Right kidney (tissue), 1 donor: ENCODE results near the gene THSD4.

Source experiments
- DNase-seq: peaks from one replicate; pipeline ENCODE4 v3.0.0-alpha.2; 2016

The THSD4 gene

DNA sequence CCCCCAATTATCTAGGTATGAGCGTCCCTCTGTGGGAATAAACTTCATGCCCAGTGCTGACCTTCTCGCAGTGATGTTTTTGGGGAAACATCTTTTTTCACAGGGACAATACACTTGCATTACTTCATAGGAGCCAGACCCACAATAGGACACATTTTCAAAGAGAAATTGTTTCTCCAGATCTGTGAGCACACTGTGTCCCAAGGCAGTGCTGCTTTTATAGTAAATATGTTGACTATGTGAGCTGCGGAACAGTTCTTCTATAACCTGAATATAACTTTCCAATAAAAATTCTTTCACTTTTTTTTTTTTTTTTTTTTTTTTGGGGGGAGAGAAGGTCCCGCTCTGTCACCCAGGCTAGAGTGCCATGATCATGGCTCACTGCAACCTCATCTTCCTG is 17.4 kb upstream of the THSD4 start:
- no peak for DNase-seq

DNA sequence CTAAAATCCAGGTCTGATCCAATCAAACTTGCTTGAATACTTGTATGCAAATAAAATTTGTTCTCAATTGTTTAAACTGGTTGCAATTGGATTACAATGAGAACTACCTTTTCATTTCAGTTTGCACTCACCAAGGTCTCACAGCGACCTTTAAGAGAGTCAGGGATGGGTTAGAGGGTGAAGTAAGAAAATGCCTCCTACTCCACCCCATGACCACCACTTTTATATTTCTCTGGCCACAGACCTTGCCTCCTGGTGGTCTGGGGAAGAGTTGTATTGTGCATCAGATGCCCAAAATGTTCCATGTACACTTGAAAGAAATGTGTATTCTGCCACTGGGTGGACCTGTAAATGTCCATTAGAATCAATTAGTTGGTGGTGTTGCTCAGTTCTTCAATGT is 16.4 kb upstream of the THSD4 start:
- no peak for DNase-seq

DNA sequence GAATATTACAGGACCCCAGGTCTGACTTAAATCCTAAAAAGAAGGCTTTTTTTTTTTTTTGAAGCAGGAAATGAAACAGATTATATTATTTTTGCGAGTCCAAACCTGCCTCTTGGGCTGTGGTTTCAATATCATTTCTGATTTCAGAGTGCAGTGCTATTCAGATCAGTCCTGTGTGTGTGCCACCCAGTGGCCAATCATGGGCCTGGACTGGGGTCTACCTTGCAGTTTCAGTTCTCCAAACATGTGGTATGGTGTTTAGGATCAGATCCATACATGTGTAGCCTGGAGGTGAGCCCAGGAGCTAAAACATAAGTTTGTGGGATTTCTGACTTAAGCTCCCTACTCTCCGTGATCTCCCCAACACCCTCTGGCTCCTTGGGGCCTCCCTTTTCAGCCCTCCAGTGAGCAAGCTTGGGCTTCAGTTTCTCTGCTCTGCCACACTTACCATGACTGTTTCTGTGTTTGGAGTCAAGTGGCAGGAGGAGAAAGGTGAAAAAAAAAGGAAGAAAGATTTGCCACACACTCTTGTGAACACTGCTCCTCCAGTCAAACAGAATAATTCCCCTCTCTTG is 12.1 kb upstream of the THSD4 start:
- DNase-seq, result no peak

- no peak for DNase-seq
These were observed 10.6 kb upstream of the THSD4 start for GRCh38 chr15:71104636-71105035.

DNA sequence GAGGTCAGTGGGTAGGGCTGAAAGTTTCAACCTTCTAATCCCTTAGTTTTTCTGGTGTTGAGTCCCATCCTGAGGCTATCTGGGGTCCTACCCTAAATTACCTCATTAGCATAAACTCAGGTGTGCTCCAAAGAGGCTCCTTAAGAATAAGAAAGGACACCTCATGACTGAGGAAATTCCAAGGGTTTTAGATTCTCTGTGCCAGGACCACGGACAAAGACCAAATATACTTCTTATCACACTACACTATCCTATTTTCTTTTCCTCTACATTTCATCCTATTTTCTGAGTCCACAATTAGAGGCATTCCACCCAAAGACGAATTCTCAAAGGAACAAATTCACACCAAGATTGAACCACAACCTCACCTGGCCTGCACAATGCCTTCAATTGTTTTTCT is 9.8 kb upstream of the THSD4 start:
- no peak for DNase-seq

DNA sequence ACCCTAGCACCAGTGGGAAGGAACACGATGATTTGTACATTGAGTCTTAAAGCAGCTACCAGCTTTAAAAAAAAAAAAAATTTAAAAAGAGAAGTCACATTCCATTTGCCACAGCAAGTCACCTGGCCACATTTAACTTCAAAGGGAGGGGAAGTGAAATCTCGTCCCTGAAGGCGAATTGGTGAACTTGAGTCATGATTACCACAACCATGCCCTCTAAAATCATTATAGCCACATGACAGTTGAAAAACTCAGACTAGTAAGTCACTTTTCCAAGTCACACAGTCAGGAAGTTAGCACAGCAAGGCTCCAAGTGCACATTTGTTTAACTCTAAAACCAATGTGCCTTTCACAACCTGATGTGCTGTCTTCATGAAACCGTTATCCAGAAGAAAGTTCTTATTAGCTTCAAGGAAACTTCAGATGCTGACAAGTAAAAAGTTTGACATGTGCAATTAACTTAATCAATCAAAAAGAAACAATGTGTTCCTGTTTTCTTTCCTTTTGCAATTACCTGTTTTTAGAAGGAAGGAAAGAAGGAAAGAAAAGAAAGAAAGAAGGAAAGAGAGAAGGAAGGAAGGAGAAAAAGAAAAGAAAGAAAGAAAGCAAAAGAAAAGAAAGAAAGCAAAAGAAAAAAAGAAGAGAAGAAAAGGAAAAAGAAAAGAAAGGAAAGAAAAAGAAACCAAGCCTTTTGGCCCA is 8.3 kb upstream of the THSD4 start:
- DNase-seq, result no peak

- no peak for DNase-seq
These were observed 7.8 kb upstream of the THSD4 start for GRCh38 chr15:71107501-71107815.

DNA sequence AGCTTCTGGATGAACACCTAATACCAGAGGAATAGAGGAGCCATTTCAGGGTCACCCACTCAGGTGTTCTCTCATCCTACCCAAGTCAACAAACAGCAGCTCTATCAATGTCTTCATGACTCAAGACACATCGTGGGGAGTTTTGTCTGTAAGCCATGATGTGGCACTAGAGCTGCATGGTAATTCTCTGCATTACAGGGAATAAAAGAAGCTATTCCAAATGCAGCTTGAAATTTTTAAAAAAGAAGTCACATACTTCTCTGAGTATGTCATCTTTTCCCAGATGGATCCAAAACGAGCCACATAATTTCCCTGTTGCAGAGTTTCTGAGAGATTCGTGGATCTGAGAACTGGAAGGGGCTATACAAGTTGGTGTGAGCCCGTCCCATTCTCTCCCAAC is 6.1 kb upstream of the THSD4 start:
- no peak for DNase-seq

GRCh38 chr15:71109905-71110304 is 5.4 kb upstream of the THSD4 start:
- DNase-seq, result no peak

DNA sequence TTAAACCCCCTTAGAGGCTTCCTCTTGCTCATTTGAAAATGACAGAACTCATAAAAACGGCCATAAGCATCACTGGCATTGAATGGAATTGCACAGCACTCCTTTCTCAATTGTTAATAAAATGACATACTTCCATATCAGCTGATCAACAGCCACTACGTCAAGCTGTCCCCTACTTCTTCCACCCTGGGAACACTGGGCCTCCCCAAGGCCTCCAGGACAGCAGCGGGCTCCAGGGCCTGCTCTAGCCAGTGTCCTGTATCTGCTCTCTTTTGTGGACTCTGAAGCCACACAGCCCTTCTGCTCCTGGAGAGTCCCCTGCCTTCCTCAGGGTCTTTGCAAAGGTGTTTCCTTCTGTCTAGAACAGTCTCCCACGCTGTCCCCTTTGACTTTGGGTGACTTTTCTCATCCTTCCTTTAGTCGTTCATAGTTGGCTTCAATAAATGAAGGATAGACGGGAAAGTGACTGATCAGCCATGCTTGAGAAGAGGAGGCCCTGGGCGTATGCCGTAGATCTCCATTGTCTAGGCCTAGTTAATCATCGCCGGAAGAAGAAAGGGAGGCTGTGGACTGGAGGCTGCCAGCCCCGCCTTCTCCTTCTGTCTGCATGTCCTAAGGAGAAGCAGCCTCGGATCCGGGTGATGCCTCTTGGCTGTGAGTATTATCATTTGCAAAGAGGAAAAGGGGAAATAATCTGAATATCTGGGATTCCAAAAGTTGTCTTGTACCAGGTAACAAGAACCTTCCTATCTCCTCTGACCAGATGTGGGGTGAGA is 4.7 kb upstream of the THSD4 start:
- no peak for DNase-seq

DNA sequence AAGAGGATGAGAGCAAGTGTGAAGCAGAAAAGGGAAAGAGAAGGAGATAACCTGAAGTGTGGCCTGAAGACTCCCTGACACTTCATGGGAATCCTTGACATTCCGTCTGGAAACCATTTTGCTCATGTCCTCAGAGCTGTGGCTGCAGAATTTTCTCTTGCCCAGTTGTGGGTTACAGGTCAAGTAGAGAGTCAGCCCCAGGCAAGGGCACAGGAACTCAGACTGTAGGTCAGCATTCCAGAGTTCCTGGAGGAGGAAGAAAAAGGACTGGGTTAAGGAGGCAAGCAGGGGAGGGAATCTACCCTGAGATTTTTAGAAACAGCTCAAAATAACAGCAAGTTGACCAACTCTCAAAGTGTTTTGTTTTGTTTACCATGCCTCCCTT is 4.1 kb upstream of the THSD4 start:
- DNase-seq, result no peak

- DNase-seq, result no peak
These were observed 3.3 kb upstream of the THSD4 start for GRCh38 chr15:71111950-71112349.

- DNase-seq, result no peak
These were observed 2.8 kb upstream of the THSD4 start for GRCh38 chr15:71112429-71112828.

GRCh38 chr15:71114066-71114680 is 1.1 kb upstream of the THSD4 start:
- no peak for DNase-seq

GRCh38 chr15:71115567-71116351 is 488 bp downstream of the THSD4 start:
- DNase-seq, result peak; percentile 80

DNA sequence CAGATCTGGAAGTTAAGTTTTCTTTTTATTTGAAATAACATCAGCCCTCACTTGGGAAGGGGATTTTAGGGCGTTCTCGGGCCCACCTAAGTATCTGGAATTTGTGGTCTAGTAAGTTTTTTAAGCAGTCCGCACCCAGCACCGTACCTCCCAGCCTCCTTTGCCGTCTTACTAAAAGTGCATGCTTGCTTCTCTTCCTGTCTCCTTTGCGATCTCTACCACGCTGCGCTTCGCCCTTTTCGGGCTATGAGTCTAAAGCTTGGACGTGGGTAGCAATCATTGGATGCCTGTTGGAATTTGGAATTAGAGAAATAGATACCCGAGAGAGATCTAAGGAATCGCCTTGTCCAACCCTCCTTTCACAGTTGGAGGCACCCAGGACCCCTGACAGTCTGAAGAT is 1.1 kb downstream of the THSD4 start:
- no peak for DNase-seq

DNA sequence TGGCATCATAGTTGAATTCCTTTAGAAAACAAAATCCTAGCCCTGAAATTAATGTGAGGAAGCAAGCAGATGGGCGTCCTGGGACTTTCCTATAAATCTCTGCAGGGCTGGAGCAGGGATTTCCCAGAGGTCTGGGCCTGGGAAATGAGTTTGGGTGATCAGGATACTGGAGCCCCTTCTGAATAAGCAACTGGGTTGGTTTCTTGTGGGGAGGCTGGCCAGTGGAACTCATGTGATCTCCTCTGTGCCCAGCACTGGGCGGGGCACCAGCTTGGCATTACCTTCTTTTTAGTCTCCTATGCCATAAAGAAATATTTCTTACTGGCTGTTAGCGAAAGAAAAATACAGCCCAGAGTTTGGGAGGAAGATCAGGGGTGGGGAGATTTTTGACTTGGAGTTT is 1.7 kb downstream of the THSD4 start:
- DNase-seq, result no peak

GRCh38 chr15:71117714-71118305 is 2.5 kb downstream of the THSD4 start:
- DNase-seq, result no peak

- no peak for DNase-seq
These were observed 3.1 kb downstream of the THSD4 start for GRCh38 chr15:71118345-71118744.

GRCh38 chr15:71118881-71119632 is 3.8 kb downstream of the THSD4 start:
- no peak for DNase-seq

DNA sequence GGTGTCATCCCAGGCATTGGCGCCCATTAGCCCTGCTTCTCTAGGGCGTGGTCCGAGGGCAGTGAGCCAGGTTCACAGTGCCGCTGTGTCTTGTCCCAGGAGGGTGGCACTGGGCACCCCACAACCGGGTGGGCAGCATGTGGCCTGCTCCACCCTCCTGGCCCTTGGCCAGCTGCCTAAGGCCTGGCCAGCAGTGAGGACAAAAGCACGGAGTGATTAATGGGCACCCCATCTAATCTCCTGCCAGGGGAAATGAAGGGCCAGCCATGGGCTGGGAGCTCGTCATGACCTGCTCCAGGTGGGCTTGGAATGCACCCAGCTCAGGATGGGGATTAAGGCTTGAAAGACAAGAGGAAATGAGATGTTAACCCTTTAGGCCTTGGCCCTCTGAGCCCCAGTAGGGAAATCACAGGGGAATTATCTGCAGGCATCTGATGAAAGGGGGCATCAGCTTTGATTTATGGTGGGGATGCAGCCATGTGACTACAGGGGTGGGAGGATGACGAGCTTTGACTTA is 5.2 kb downstream of the THSD4 start:
- no peak for DNase-seq
